ENCODE measurements around the gene NFRKB. TPM values are rescaled to one million over a fixed set of nuclear protein-coding genes. Genes with fewer than 3 reads are reported as not detected.

NFRKB gene
- total RNA-seq, 1 experiment from 2014 or later: 27.4 TPM

GRCh38 chr11:129939510-129939909, 44.1 kb upstream of the NFRKB start:
- TF ChIP-seq SRF (IDR thresholded peaks at IDR 0.05; ENCODE audit: low read depth) (no peak), FOSL1 (IDR thresholded peaks at IDR 0.05; ENCODE audit: low read depth) (no peak), YY1 (IDR thresholded peaks at IDR 0.05; ENCODE audit: extremely low read depth, insufficient replicate concordance, low read depth, low read length) (no peak), REST (IDR thresholded peaks at IDR 0.05; ENCODE audit: low read depth) (no peak), ZFX (IDR thresholded peaks at IDR 0.05) (no peak), EZH2phosphoT487 (IDR thresholded peaks at IDR 0.05; ENCODE audit: borderline replicate concordance) (no peak), EGR1 (IDR thresholded peaks at IDR 0.05; ENCODE audit: low read depth) (no peak), ZBTB33 (IDR thresholded peaks at IDR 0.05; ENCODE audit: extremely low read depth, insufficient replicate concordance, low read length) (no peak), JUND (IDR thresholded peaks at IDR 0.05) (no peak), ELF1 (IDR thresholded peaks at IDR 0.05; ENCODE audit: borderline replicate concordance, low read depth) (no peak), SP1 (IDR thresholded peaks at IDR 0.05; ENCODE audit: low read depth) (no peak), POLR2AphosphoS5 (IDR thresholded peaks at IDR 0.05; ENCODE audit: low read depth, low read length) (no peak)
- ChIA-PET POLR2A (no interaction called here), CTCF (no interaction called here), RAD21 (ENCODE audit: low non-redundant PET in 1 of 2, low total read pairs in 2 of 2, uncharacterized antibody in 2 of 2, unreplicated experiment in 2 of 2) (no interaction called here)
- H3K27me3 ChIP-seq (ENCODE audit: insufficient read depth, low read length): no peaks in the 10 kb centered on the region
- no peak overlapping the region for H3K4me3 ChIP-seq (replicated peaks in 1 of 2; ENCODE audit: low read depth in 1 of 2, low read length in 2 of 2)
- intact Hi-C loops (cut with micrococcal nuclease): no loop called here
- H2AFZ ChIP-seq (ENCODE audit: low read depth, low read length, poor library complexity, severe bottlenecking): no peak overlapping the region
- no peaks in the 10 kb centered on the region for H4K20me1 ChIP-seq (ENCODE audit: insufficient read depth)
- no TSS peak for BruUV-seq (replicated peaks)
- no peaks in the 10 kb centered on the region for H3K79me2 ChIP-seq (ENCODE audit: insufficient read depth, low read length)
- no peak overlapping the region for H3K27ac ChIP-seq (ENCODE audit: low read depth, low read length)
- H3K9ac ChIP-seq (ENCODE audit: low read length): no peak overlapping the region
- no peaks in the 10 kb centered on the region for H3K9me3 ChIP-seq (ENCODE audit: control insufficient read depth in 1 of 2, insufficient read depth in 1 of 2, low read depth in 1 of 2, low read length in 2 of 2)
- no peaks in the 10 kb centered on the region for H3K36me3 ChIP-seq (ENCODE audit: control insufficient read depth in 1 of 2, insufficient read depth in 2 of 2, low read length in 2 of 2)
- no peaks in the 10 kb centered on the region for H3K4me1 ChIP-seq (ENCODE audit: control insufficient read depth in 1 of 2, insufficient read depth in 2 of 2, low read length in 2 of 2)
- ATAC-seq: no peak
- no peak for DNase-seq (ENCODE audit: low read depth, low spot score)
- H3K9me2 ChIP-seq (ENCODE audit: insufficient read depth): no peaks in the 10 kb centered on the region
- H3K4me2 ChIP-seq (ENCODE audit: low read length): no peak overlapping the region
